Measurements from ENCODE around the gene DPP6. TPM values are rescaled to one million over a fixed set of nuclear protein-coding genes. Genes with fewer than 3 reads are reported as not detected.

Gene DPP6
- polyA plus RNA-seq, 10 donors: 2.7 to 7.9 (median 4.9) TPM

DNA sequence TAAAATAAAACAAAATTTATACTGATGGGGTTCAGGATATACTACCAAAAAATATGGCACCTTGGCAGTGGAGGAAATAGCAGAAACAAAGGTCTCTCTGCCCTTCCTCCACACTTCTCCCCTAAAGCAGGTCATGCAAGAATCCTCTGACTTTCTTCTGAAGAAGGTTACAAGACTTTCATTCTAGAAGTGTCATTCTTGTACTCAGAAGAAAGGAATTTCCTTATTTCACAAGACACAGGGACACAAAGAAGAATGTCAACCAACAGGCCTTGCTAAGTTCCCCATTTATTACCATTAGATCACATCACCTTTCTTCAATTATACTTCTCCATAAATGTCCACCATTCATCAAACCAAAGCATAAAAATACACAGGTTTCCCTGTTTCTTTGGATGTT lies 480.6 kb downstream of the DPP6 start:
- DNase-seq: no peak

DNA sequence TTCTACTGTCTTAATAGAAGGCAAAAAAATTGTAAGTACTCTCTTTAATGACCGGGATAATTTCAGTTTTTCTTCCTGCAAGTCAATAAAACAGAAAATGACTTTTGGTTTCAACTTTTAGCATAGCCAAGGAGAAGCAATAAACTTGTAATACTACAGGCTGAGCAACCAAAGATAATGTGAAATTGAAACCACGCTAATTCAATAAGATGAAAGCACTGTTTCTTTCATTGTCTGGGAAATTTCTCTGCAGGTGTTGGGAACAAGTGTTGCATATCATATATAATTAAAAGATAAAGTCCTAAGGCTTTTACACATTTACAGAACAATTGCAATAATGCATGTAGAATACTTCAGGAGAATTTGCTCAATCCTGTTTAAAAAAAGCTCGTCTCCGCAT lies 488.4 kb downstream of the DPP6 start:
- DNase-seq: no peak

DNA sequence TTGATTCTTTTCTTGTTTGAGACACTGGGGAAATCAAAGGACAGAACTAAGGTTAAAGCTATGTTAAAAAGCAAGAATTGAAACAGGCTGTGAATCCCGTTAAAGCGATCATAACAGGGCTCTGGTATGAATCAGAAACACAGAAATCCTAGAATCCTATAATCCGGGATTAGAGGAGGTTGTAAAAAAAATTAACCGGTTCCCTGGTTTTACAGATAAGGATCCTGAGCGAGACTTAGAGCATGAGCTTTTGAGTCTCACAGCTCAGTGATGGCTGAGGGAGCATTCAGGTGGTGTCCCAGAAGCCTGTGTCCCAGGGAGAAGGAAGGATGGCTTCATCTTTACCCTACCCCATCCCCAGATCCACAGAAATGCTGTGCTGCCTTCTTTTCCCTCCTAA lies 489.4 kb downstream of the DPP6 start:
- no peak for DNase-seq

DNA sequence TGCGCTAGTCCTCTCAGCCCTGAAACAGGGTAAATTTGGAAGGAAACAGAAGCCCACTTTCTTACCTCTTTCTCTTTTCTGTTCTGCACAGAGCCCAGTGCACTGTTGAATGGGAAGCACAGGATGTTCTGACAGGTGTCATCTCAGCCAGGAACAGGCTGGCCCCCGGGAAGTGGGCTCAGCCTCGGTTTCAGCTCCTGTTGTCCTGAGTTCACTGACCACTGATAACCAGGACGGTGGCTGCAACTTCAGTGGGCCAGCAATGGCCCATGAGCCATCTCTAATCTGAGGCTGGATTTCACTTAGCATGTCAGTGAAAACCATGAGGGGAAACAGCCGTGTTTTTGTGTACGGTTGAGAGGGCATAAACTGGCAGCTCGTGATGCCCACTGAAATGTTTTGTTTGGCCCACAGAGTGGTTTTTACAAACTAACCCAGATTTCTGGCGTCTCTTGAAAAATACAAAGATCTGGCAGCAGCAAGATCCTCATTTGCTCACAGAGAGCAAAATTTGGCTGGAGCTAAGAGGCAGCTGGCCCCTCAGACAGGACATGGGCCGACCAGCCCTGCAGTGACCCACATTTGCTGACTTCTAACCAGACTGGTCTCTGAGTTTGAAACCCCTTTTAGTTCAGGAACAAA lies 494.9 kb downstream of the DPP6 start:
- peak; percentile 7 to 34 (median 7) for DNase-seq

DNA sequence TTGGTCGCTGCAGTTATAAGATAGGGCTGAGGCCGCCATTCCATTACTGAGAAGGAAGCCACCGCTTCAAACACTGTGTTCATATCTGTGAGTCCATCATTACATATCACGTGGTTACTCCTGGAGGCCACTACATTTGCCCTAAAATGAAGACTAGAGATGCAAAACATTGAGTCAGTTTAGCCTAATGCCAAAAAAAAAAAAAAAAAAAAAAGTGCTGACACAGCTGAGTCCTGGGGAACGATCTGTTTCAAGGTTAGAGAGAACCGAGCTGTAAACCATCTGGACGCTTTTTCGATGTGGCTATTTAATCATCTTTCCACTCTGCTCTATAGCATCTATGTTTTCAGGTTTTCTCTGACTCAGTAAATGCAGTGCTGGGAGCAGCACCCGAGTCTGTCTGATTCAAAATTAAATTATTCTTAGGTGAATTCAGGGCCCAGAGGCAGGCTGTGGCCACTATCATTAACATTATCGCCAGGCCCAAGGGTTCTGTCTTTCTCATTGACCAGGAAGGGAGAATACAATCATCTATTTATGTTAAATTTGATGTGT lies 501.6 kb downstream of the DPP6 start:
- no peak for DNase-seq

DNA sequence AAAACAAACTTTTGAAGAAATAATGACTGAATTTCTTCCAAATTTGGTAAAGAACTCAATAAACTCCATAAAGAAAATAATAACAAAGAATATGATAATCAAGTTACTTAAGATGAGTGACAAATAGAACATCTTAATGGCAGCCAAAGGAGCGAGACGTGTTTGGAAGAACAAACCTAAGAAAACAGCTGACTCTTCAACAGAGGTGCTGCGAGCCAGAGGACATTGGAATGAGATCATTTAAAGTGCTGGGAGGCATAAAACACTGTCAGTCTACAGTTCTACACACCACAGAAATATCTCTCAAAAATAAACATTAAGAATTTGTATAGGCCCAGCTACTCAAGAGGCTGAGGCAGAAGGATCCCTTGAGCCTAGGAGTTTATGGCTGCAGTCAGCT lies 507.3 kb downstream of the DPP6 start:
- no peak for DNase-seq

DNA sequence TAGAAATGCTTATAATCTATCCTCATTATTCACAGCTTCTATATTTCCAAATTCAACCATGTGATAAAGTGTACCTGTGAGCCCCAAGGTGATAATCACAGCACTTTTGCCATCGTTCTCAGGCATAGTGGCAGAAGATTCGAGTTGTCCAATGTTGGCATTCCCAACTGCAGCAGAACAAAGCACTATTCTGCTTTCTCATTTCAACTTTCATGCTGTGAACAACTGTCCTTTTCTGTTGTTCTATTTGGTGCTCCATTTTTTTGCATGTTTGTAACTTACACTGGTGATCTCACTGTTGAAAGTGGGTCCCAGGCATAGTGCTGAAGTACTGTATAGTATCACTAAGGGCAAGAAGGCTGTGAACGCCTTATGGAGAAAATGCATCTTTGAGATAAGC lies 512.5 kb downstream of the DPP6 start:
- DNase-seq: no peak

DNA sequence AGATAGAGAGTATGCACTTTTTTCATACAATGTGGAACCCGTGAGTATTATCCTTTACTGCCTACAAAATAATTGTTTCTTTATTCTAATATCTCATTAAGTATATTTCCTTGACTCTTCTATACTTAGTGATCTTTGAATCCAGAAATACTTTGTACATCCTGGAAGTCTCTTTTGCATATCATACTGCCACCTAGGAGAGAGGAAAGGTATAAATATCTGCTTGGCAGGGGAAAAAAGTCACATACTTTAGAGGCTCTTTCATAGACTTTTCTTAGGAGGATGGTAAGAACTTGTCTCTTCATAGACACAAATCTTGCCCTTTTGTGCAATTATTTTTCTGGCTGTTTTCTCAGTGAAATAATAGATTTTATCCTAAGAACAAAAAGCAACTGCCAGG lies 514.7 kb downstream of the DPP6 start:
- DNase-seq: peak in 1 of 3 donors; percentile 14

DNA sequence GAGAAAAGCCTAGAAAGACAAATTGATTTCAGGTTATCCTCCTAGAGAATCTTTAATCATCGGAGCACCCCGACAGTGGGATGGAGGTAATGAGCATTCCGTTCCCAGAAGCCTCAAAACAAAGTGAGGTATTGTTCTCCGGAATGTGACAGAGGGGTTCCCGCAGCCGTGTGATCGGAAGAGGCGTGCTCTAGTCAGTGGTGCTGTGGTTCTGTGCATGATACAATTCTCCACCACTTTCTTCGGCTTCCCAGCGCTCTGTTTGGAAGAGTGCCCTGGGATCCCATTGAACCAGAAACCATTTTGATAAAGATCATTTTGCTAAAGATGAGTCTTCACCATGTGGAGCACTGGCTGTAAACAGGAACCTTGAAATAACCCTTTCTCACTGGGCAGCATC lies 516.1 kb downstream of the DPP6 start:
- DNase-seq: no peak

DNA sequence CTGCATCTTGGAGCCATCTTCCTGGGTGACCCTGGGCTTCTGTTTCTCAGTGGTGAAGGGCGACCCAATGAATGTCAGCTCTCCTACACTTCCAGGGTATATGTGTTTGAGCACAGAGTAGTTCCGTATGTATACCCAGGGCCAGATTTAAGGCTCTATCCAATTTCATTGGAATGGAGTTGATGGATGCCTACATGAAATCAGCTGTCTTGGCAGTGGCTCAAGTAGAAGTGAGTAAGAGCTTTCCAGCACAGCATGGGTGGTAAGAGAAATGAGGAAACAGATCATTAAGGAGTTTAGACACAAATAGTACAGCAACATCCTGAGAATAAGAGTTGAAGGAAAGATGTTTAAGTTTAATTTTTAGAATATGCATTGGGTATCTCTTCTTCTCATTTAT lies 517.7 kb downstream of the DPP6 start:
- DNase-seq: no peak

DNA sequence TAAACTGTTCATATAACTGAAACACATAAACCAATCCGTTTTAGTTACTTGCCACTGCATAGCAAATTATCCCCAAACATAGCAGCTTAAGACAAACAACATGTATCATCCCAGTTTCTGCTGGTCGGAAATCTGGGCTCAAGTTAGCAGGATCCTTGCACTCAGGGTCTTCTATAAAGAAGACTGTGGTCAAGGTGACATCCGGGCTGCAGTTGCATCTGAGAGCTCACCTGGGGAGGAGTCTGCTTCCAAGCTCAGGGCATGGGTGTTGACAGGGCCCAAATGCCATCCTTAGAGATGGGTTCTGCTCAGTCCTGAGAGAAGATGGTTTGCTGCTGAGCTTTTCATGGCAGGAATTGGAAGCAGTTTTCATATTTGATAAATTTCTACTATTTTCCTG lies 519.6 kb downstream of the DPP6 start:
- DNase-seq: no peak

DNA sequence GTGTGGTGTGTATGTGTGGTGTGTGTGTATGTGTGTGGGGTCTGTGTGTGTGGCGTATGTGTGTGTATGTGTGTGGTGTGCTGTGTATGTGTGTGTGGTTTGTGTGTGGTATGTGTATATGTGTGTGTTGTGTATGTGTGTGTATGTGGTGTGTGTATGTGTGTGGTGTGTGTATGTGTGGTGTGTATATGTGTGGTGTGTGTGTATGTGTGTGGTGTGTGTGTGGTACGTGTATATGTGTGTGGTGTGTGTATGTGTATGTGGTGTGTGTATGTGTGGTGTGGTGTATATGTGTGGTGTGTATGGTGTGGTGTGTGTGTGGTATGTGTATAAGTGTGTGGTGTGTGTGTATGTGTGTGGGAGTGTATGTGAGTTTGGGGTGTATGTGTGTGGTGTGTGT lies 522.0 kb downstream of the DPP6 start:
- no peak for DNase-seq

DNA sequence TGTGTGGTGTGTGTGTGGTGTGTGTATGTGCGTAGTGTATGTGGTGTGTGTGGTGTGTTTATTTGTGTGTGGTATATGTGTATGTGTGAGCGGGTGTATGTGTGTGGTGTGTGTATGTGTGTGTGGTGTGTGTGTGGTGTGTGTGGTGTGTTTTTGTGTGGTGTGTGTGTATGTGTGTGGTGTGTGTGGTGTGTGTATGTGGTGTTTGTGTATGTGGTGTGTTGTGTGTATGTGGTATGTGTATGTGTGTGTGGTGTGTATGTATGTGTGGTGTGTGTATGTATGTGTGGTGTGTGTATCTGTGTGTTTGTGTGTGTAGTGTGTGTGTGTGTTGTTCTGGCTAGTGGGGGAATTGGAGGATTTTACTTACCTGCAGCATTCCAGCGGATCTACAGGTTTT lies 523.3 kb downstream of the DPP6 start:
- no peak for DNase-seq

DNA sequence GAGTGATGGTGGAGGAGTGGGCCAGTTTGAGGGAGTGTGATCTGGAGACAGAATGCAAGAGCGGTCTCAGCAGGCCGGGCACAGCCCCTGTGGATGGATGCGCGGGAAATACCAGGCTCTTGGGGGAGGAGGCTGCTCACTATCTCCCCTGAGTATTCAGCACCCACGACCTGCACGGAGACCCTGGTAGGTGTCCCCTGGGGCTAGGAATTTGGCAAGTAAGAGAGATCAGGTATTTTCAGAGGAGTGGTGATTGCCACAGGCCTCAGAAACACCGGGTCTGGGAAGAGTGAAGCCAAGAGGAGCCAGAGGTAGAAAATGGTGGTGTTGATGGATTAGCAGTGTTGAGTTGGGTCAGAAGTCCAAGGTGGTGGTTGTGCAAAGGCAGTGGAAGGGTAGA lies 524.4 kb downstream of the DPP6 start:
- no peak for DNase-seq

DNA sequence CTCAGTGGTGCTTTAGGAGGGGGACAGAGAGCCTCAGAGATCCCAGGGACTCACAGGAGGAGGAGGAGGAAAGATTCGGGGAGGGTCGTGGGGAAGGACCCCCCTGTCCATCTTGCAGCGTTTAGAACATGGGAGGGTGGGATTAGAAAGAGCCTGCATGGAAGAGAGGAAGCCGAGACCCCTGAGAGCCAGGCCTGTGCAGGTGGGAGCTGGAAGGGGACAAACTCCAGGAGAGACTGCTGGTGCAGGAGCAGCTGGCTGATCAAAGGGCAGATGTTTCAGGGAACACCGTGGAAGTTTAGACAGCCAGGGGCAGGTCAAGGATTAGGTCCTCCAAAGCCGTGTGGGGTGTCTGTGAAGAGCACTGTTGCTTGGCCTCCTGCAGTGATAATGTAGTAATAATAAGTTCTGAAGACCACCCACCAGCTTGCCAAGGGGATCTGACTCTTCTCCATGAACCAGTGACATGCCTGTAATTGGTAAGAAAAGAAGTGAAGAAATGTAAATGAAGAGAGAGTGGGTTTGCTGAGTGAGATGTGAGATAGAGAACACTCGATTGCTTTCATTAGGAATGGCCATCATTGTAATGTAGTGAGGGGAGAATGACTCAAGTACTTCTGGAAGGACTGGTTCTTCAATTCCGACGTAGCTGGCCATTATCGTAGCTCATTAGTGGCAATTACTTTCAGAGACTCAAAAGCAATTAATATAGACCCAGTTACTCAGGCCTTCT lies 525.1 kb downstream of the DPP6 start:
- no peak for DNase-seq

DNA sequence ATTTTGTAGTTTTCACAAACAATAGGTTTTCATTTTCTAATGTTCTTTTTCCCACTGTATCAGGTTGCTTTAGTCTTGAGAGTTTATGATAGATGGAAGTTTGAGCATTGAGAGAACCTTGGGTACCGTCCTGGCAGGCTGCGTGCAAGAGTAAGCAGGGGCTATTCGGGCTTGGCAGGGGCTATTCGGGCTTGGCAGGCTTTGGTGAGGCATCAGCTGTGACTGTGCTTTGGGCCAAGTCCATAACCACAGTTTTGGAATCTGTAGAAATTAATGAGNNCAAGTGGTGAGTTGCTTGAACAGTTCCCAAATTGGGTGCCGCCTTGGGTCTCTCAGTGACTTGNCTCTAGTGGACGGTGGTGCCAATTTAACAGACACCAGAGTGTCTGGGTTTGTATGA lies 526.1 kb downstream of the DPP6 start:
- DNase-seq: no peak

DNA sequence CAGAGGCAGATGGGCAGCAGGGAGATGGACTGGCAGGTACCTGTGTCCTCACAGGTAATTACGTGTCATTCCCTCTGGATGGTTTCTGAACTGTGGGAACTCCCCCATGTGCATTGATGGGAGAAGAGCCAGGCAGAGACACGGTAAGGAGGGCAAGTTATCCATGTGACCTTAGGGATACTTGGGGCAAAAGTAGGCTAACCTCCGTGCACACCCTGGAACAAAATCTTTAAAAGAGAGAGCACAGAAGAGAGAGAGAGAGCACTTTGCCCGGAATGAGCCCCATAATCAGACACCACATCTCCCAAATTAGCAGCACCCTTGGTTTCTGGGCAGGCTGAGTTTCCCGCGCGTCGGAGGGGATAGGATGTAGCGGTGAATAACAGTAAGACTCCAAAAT lies 527.5 kb downstream of the DPP6 start:
- DNase-seq: no peak

DNA sequence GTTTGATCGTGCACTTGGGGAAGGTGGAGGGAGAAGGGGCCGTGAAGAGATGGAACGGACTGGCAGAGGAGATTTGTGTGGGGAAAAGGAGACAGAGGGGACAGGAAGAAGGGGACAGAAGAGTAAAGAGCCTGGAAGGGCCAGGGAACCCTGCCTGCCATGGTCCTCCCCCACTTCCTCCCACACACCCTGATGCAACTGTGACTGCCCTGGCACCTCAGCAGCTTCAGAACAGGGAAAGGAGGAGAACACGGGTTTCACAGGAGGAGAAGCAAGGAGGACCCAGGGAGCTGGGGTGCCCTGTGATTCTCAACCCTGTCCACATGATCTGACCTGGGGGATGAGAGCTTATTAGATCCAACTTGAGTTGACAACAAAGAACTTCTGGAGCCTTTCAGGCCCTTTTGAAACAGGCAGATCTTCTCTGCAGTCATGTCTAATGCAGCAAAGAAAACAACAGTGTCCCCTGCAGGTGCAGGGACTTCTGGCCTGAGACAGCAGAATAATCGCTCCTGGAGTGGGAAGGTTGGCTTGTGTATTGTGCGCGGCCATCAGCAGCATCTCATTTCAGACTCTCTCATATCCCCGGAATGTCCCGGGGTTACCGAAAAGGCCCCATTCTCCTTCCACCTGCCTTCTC lies 529.2 kb downstream of the DPP6 start:
- no peak for DNase-seq

DNA sequence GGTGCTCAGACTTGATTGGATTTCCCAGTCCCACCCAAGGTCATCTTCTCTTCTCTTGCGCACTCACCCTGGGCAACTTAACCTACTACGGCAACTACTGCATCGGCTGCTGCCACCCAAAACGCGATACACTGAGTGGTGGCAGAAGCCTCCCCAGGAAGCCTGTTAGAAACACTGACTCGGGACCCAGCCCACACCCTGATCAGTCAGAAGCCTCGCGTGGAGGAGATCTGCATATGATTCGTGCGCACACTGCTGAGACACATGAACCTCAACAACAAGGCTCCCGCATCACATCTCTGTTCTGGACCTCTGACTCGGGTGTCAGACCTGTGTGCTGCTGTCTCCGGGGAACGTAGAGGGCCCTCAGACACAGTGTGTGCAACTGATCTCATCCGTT lies 531.3 kb downstream of the DPP6 start:
- no peak for DNase-seq

DNA sequence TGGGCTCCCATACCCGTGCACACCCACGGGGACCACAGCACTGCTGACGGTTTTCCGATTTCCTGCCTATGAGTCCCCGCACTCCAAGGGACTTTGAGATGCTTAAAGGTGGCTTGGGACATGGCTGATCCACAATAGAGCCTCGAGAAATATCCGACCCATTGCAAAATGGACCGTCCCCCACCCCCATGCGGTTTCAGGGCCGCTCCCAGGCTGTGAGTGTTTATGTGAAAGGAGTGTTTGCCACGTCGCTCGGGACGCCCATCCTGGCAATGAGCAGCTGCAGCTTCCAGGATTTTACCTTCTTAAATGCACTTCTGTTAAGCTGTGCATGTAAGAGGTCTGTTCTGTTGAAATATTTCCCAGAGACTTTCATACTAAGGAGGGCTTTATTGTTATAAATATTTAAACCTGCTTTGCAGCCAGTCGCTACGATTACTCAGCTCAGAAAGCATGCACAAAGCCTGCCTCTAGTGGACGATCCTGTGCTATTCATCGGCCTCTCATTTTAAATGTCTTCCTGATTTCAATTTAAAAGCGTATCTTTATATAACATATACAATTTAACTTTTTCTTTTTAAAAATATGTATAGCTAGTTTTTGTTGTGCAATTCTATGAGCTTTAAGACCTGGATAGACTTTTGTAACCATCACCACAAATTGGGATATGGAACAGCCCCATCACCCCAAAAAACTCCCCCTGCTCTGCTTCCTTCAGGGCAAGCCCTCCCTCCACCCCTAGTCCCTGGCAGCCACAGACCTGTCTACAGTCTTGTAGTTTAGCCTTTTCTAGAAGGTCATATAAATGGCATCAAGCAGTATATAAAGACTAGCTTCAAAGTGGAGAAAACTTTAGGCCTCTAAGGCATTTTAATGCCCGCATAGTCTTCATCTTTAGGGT lies 532.4 kb downstream of the DPP6 start:
- peak in 1 of 3 donors; percentile 54 for DNase-seq

DNA sequence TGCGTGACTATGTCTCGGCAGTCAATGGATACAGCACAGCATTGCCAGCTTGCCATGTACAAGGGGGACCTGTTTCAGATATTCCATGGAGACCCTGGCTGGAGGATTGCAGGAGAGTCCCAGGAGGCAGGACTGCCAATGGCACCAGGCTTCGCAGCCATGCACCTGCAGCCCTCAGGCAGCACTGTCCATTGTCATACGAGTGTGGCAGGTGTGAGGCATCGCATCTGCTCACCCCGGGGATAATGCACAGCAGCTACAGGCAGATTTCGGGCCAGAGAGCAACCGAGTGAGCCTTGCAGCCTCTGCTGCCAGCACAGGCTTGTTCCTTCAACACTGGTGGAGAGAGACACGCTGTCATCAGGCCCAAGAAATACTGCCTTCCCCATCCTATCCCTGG lies 535.6 kb downstream of the DPP6 start:
- DNase-seq: peak in 1 of 3 donors; percentile 8

DNA sequence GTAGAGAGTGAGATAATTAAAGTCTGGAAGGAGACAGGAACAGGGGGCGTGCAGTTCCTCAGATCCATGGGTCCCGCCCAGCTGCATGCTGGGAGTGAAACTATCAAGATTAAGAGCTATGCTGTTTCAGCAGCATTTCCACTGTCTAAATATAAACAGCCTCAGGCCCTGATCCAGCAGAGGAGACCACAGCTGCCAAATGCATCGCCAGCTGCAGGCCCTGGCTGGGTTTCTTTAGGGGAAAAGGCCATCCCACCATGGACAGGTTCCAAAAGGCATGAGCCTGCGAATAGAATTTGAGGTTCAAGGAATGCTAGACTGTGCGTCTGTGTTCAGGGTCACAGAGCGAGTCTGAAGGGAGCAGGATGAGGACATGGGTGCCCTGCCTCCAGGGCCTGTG lies 539.3 kb downstream of the DPP6 start:
- peak; percentile 68 to 84 (median 71) for DNase-seq

Measured in muscle of back (tissue), 11 donors.